Measurements from ENCODE around the gene EXTL1.

The EXTL1 gene

GRCh38 chr1:25989440-25990234 is 31.9 kb upstream of the EXTL1 start:
- no peak for ATAC-seq (ENCODE audit: low read depth)
- no peak for TF ChIP-seq CTCF (IDR thresholded peaks at IDR 0.05; ENCODE audit: poor library complexity, severe bottlenecking)
- H3K9me3 ChIP-seq (ENCODE audit: severe bottlenecking) = no peaks in the 10 kb centered on the region
- no peak for DNase-seq (ENCODE audit: low spot score)
- H3K4me3 ChIP-seq (ENCODE audit: severe bottlenecking) = no peak overlapping the region
- no peaks in the 10 kb centered on the region for H3K4me1 ChIP-seq (ENCODE audit: insufficient read depth, poor library complexity, severe bottlenecking)
- no peak overlapping the region for H3K27ac ChIP-seq (ENCODE audit: poor library complexity, severe bottlenecking)
- peaks cover 7% of the 10 kb centered on the region; the same call in 1 of the 2 replicates for H3K36me3 ChIP-seq (ENCODE audit: low read depth)
- H3K27me3 ChIP-seq (ENCODE audit: insufficient read depth, poor library complexity, severe bottlenecking) = no peaks in the 10 kb centered on the region

DNA sequence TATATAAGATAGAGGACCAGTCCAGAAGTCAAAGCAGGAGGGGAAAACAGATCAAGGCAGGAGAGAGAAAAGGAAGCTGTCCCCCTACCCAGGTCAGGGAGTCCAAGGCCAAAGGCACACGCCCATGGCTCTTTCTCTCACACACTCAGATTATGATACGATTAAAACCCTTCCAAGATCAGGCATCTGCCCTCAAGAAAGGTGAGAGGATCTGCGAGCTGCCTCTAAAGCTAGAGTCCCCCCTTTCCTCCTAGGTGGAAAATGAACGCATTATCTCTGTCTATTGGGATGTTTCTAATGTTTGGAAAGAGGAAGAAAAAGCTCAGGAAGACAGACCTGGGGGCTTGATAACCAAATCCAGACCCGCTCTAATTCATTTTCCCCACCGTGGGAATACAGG is 31.3 kb upstream of the EXTL1 start:
- DNase-seq (ENCODE audit: low spot score) = no peak
- ATAC-seq (ENCODE audit: low read depth) = no peak
- H3K4me3 ChIP-seq (ENCODE audit: severe bottlenecking) = no peak overlapping the region
- TF ChIP-seq CTCF (IDR thresholded peaks at IDR 0.05; ENCODE audit: poor library complexity, severe bottlenecking) = no peak
- no peak overlapping the region for H3K27ac ChIP-seq (ENCODE audit: poor library complexity, severe bottlenecking)
- no peaks in the 10 kb centered on the region for H3K4me1 ChIP-seq (ENCODE audit: insufficient read depth, poor library complexity, severe bottlenecking)
- H3K36me3 ChIP-seq (ENCODE audit: low read depth) = peaks cover 7% of the 10 kb centered on the region; the same call in 1 of the 2 replicates
- no peaks in the 10 kb centered on the region for H3K9me3 ChIP-seq (ENCODE audit: severe bottlenecking)
- H3K27me3 ChIP-seq (ENCODE audit: insufficient read depth, poor library complexity, severe bottlenecking) = no peaks in the 10 kb centered on the region

DNA sequence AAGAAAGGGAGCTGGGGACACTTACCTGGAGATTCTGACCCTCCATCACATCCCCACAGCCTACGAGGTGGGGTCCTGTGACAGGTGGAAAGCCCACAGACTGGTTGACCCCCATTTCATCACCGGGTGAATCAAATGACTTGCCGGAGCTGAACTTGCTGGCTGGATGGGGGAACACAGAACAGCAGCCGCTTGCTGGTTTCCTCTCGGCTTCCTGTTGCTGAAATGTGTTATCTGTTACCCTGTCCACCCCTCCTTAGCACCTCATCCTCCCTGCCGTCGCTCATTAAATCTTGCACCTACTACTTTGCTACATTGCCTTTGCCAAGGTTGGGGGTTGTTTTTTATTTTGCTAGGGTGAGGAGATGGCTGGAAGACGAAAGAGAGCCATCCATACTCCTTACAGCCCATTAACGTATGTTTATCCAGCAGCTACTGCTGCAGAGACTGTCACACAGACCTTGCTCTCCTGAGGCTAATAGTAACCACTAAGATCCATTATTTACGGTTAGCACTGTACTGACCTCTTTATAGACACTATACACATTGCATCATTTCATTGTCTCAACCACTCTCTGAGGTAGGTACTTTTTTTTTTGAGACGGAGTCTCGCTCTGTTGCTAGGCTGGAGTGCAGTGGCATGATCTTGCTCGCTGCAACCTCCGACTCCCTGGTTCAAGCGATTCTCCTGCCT is 30.7 kb upstream of the EXTL1 start:
- no peak for TF ChIP-seq CTCF (IDR thresholded peaks at IDR 0.05; ENCODE audit: poor library complexity, severe bottlenecking)
- DNase-seq (ENCODE audit: low spot score) = no peak
- Histone ChIP-seq H3K27ac (ENCODE audit: poor library complexity, severe bottlenecking) (no peak overlapping the region), H3K4me1 (ENCODE audit: insufficient read depth, poor library complexity, severe bottlenecking) (no peaks in the 10 kb centered on the region), H3K9me3 (ENCODE audit: severe bottlenecking) (no peaks in the 10 kb centered on the region), H3K36me3 (ENCODE audit: low read depth) (peaks cover 7% of the 10 kb centered on the region; the same call in 1 of the 2 replicates), H3K27me3 (ENCODE audit: insufficient read depth, poor library complexity, severe bottlenecking) (no peaks in the 10 kb centered on the region), H3K4me3 (ENCODE audit: severe bottlenecking) (no peak overlapping the region)
- no peak for ATAC-seq (ENCODE audit: low read depth)

GRCh38 chr1:25991937-25992688 is 29.5 kb upstream of the EXTL1 start:
- peaks cover 4% of the 10 kb centered on the region; the same call in 1 of the 2 replicates for H3K36me3 ChIP-seq (ENCODE audit: low read depth)
- H3K27me3 ChIP-seq (ENCODE audit: insufficient read depth, poor library complexity, severe bottlenecking) = no peaks in the 10 kb centered on the region
- no peaks in the 10 kb centered on the region for H3K9me3 ChIP-seq (ENCODE audit: severe bottlenecking)
- no peak for DNase-seq (ENCODE audit: low spot score)
- H3K4me1 ChIP-seq (ENCODE audit: insufficient read depth, poor library complexity, severe bottlenecking) = peaks cover 5% of the 10 kb centered on the region
- no peak for ATAC-seq (ENCODE audit: low read depth)
- no peak overlapping the region for H3K4me3 ChIP-seq (ENCODE audit: severe bottlenecking)
- H3K27ac ChIP-seq (ENCODE audit: poor library complexity, severe bottlenecking) = no peak overlapping the region
- no peak for TF ChIP-seq CTCF (IDR thresholded peaks at IDR 0.05; ENCODE audit: poor library complexity, severe bottlenecking)

All from RWPE2 (cell line).